Epithelial cell of esophagus (primary cell): Measurements from ENCODE around the gene DDX17.
"Not testable (repeated sequence)": the region's sequence is repeated elsewhere in the genome, so short reads cannot be mapped to it uniquely, and the experiment has no call there.

Experiments
- DNase-seq: peaks from one replicate; pipeline ENCODE4 v3.0.0; 2010; ENCODE audit warnings: low read depth
- H3K4me3 ChIP-seq: 2 replicates; pipeline ENCODE4 v1.5.1; 2011; ENCODE audit warnings: mild to moderate bottlenecking, low read length, control low read depth
- TF ChIP-seq, protein P1 (sequence below): IDR thresholded peaks from 2 replicates; pipeline ENCODE4 v1.5.1; 2011; ENCODE audit warnings: low read depth, mild to moderate bottlenecking, low read length, control low read depth, inconsistent platforms; ENCODE audit not compliant: insufficient read depth; ENCODE audit errors: missing control alignments

The DDX17 gene

DNA sequence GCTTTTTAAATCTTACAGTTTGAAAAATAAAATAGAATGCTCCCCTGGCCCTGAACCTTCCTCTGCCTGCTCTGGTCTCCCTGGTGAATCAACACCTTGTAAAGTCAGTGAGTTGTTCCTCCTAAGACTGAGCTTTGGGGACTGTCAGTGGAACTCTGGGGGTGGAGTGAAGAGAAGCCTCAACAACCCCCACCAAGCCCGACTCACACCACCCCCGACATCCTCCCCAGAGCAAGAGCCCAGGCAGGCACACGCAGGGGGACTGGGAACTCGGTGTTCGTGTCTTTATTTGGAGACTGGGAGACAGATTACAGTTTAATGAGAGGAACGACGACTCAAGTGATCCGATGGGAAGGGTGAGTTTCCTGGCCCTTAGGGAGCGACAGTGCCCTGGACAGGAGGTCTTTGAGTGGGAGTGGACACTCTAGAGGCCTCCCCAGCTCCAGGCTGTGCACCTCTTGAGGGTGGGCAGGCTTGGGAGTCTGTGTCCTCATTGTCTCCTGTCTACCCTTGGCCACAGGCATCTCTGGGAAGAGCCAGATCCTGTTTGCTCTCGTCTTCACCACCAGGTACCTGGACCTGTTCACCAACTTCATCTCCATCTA lies 32.0 kb downstream of the DDX17 start:
- no peak overlapping the region for H3K4me3 ChIP-seq
- DNase-seq = no peak
- TF ChIP-seq, protein P1, sequence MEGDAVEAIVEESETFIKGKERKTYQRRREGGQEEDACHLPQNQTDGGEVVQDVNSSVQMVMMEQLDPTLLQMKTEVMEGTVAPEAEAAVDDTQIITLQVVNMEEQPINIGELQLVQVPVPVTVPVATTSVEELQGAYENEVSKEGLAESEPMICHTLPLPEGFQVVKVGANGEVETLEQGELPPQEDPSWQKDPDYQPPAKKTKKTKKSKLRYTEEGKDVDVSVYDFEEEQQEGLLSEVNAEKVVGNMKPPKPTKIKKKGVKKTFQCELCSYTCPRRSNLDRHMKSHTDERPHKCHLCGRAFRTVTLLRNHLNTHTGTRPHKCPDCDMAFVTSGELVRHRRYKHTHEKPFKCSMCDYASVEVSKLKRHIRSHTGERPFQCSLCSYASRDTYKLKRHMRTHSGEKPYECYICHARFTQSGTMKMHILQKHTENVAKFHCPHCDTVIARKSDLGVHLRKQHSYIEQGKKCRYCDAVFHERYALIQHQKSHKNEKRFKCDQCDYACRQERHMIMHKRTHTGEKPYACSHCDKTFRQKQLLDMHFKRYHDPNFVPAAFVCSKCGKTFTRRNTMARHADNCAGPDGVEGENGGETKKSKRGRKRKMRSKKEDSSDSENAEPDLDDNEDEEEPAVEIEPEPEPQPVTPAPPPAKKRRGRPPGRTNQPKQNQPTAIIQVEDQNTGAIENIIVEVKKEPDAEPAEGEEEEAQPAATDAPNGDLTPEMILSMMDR = no peak

DNA sequence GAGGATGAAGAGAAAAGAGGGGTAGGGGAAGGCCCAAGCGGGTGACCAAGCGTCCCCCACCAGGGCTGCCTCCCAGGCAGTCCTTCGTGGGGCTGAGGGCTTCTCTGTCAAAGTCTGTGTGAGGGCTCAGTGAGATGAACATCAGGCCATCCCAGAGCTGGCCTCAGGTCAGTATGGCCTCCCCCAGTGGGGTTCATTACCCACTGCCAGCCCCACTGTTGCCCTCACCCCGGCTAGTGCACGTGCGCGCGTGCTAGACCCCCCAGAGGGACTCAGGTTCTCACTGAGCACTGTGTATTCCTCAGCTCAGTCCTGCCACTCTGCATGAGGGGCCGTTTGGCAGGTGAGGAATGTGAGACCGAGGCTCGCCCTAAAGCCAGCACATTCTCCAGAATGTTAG lies 34.9 kb downstream of the DDX17 start:
- H3K4me3 ChIP-seq = no peak overlapping the region
- TF ChIP-seq, protein P1 = no peak
- no peak for DNase-seq

DNA sequence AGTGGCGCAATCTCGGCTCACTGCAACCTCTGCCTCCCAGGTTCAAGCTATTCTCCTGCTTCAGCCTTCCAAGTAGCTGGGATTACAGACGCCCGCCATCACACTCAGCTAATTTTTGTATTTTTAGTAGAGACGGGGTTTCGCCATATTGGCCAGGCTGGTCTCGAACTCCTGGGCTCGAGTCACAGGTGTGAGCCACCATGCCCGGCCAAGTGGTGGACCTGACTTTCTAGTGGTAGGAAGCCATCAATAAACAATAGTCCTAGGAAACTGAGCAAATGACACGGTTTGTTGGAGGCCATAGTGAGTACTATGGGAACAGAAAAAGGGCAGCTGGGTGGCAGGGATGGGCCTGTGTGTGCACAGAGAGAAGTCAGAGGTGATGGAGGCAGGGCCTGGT lies 35.9 kb downstream of the DDX17 start:
- not testable (repeated sequence) for H3K4me3 ChIP-seq, DNase-seq

DNA sequence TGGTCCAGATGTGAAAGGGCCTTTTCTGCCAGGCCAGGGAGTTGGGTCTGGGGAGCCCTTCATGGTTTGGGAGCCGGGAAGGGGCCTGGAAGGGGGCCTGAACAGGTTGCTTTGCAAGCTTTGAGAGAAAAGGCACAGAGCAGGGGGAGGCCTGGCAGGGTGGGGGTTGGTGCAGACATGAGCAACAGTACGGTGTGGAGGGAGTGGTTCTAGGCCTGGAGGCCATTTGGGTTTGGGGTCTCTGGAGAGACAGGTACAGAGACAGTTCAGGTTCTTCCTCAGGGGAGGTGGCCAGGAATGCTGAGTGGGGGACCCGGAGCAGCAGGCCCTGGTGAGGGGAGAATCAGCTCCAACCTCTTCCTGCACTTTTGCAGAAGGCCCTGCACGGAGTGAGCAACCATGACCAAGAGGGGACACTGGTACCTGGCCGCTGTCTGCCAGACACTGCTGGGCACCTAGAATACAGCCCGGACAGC lies 36.8 kb downstream of the DDX17 start:
- H3K4me3 ChIP-seq = no peak overlapping the region
- no peak for DNase-seq
- TF ChIP-seq, protein P1 = no peak

DNA sequence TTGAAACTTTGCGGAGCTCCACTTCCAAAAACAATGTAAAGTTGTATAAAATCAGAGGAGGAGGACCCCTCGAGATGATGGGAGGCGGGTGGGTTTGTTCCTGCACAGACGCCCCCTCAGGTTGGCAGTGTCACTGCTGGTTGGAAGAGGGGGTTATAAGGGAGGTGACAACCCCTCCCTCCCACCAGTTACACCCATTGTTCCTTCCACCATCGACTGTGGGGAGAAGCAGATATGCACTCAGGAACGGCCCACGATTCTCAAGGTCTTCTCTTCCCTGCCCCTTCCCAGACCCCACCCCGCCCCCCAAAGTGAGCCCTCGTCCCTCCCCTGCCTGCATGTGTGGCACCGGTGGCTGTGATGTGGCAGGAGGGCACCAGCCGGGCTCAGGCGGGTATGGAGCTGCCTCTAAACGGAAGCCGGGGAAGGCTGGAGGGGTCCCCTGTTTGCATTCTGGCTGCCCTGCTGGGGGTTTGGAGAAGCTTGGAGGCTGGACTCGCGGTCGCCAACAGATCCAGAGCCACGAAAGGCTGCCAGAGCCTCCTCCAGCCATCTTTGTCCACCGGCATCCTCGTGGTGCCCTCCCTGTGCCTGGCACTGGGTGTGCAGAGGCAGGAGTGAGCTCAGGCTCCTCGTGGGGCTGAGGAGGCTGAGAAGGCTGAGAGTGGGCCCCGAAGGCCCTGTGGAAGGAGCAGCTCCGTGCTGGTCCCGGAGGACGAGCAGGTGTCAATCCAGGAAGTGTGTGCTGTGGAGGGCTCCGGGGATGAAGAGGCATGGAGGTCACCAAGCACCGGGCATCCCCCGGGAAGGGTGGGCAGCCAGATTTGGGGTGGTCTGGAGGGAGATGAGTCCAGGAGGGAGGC lies 37.4 kb downstream of the DDX17 start:
- DNase-seq = no peak
- peak overlapping the region; percentile 47 for H3K4me3 ChIP-seq
- TF ChIP-seq, protein P1 = no peak

DNA sequence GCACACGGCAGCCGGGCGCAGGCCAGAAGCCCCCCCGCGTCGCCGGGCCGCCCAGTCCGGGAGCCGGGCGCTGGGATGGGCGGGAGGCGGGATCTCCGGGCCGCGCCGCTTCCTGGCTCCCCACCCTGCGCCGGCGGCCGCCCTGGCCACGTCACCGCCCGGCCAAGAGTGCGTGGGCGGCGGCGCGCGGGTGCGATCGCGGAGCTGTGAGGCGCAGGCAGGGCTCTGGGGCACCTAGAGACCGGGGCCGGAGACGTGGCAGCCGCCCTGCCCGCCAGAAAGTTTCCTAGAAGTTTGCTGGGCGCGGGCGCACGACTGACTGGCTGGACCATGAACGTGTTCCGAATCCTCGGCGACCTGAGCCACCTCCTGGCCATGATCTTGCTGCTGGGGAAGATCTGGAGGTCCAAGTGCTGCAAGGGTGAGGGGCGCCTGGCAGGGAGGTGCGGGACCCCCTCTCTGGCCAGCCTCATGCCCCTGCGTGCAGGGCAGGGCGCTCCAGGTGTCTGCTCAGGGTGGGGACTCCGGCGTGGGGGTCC lies 38.1 kb downstream of the DDX17 start, which contains the start of gene KDELR3:
Gene KDELR3, plus strand, starts transcription at position 193 of the 539 bp plus-strand sequence. Its CDS starts 138 bp downstream, at position 331.
- DNase-seq = peak; percentile 82
- TF ChIP-seq, protein P1 = no peak
- H3K4me3 ChIP-seq = peak within 1 kb of the TSS; percentile 47

DNA sequence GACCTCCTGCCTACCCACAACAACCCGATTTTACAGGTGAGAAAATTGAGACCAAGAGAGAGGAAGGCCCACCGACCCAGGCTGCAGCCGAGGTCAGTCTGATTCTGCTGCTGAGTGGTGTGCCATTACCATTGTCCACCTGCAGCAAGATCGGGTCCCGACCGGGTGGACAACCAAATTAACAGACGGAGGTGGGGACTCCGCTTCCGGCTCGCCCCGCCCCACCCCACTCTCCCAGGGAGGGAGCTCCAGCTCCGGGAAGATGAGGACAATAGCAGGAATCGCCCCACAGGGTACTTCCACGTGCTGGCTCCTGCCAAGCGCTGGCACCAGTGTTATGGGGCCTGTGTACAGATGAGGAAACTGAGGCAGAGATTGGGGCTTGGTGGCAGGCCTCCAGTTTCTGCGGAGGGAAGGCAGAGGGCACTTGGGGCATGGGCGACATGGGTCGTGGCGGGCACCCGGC lies 38.6 kb downstream of the DDX17 start:
- H3K4me3 ChIP-seq = peak overlapping the region; percentile 38
- TF ChIP-seq, protein P1 = no peak
- no peak for DNase-seq
